HepG2 (cell line): Measurements from ENCODE around the gene CCL4L2. TPM values are rescaled to one million over a fixed set of nuclear protein-coding genes. Genes with fewer than 3 reads are reported as not detected.
"Not testable (repeated sequence)": the region's sequence is repeated elsewhere in the genome, so short reads cannot be mapped to it uniquely, and the experiment has no call there.

Experiments used
- ATAC-seq: fragments of 200-7000 bp; cut with Tn5 transposase; 3 replicates; pipeline ENCODE4 v1.9.1; 2020; ENCODE audit warnings: mild to moderate bottlenecking, moderate library complexity
- BruUV-seq: library from RNA; stranded (reverse); fragments of 400-500 nt; replicated peaks from 2 replicates; lab custom pipeline; 2021; lab: Mats Ljungman, UMichigan
- CTCF ChIA-PET: fragments of 300-600 bp; formaldehyde crosslinking; extraction: SDS; loops from one replicate; lab custom pipeline; 2021; ENCODE audit warnings: low total read pairs, inconsistent platforms, low intra/inter-chr PET ratio; lab: Yijun Ruan, JAX
- POLR2A ChIA-PET: fragments of 350-600 bp; sonication (Branson Sonifier 250); formaldehyde crosslinking; loops from one replicate; lab custom pipeline; 2020; ENCODE audit warnings: antibody characterized with exemption, inconsistent platforms; lab: Yijun Ruan, JAX
- DNase-seq: peaks from one replicate; pipeline ENCODE4 v3.0.0-alpha.2; 2015; ENCODE audit warnings: low spot score
- FAIRE-seq: peaks from 3 replicates; lab custom pipeline; 2011; peaks lifted over from hg19 to GRCh38; lab: Jason Lieb, UNC
- H2AFZ ChIP-seq: one replicate; pipeline ENCODE4 v1.6.1; 2011; ENCODE audit warnings: low read length, inconsistent platforms
- H3K27ac ChIP-seq: fragments of 300-600 bp; 3 replicates; pipeline ENCODE4 v1.8.0; 2011; ENCODE audit warnings: mixed run types, mild to moderate bottlenecking, mixed read lengths, low read length, inconsistent platforms; ENCODE audit not compliant: insufficient read depth; ENCODE audit errors: extremely low read length
- H3K27me3 ChIP-seq, 2 experiments: fragments of 200-600 bp in 1 of 2; 2 replicates in 1 of 2; 3 replicates in 1 of 2; pipeline versions ENCODE4 v1.6.0 to v1.8.0; 2011; ENCODE audit warnings: low read length in 2 of 2, mild to moderate bottlenecking in 2 of 2, moderate library complexity in 2 of 2, inconsistent platforms in 1 of 2; ENCODE audit not compliant: insufficient read depth in 2 of 2, control insufficient read depth in 1 of 2
- H3K36me3 ChIP-seq, 2 experiments: fragments of 200-600 bp in 1 of 2; replicated peaks in 1 of 2; 2 replicates in 1 of 2; 3 replicates in 1 of 2; pipeline versions ENCODE4 v1.5.1 to v1.8.0; 2011; ENCODE audit warnings: low read length in 2 of 2, inconsistent platforms in 1 of 2; ENCODE audit not compliant: insufficient read depth in 2 of 2, control insufficient read depth in 1 of 2
- H3K4me1 ChIP-seq: 2 replicates; pipeline ENCODE4 v1.5.1; 2012; ENCODE audit warnings: low read length, inconsistent platforms; ENCODE audit not compliant: insufficient read depth
- H3K4me2 ChIP-seq: 2 replicates; pipeline ENCODE4 v1.6.0; 2011; ENCODE audit warnings: low read depth, low read length, inconsistent platforms
- H3K4me3 ChIP-seq, 3 experiments: fragments of 200-600 bp in 1 of 3; sonication (generic), shearing (Covaris generic) in 1 of 3; replicated peaks in 1 of 3; 2 replicates each; pipeline ENCODE4 v1.5.1; 2011 to 2016; ENCODE audit warnings: low read length in 3 of 3, inconsistent platforms in 2 of 3, low read depth in 2 of 3, mild to moderate bottlenecking in 2 of 3, control low read depth in 1 of 3, mixed read lengths in 1 of 3; ENCODE audit not compliant: insufficient read depth in 1 of 3
- H3K79me2 ChIP-seq: one replicate; pipeline ENCODE4 v1.6.1; 2011; ENCODE audit warnings: low read length, inconsistent platforms; ENCODE audit not compliant: insufficient read depth
- H3K9ac ChIP-seq: 2 replicates; pipeline ENCODE4 v1.6.0; 2011; ENCODE audit warnings: mild to moderate bottlenecking, low read depth, low read length, inconsistent platforms; ENCODE audit not compliant: insufficient read depth
- H3K9me3 ChIP-seq: 2 replicates; pipeline ENCODE4 v1.5.1; 2012; ENCODE audit warnings: mild to moderate bottlenecking, low read length
- H4K20me1 ChIP-seq: 2 replicates; pipeline ENCODE4 v1.6.0; 2011; ENCODE audit warnings: inconsistent platforms, mild to moderate bottlenecking, low read length, moderate library complexity; ENCODE audit not compliant: insufficient read depth
- CTCF ChIP-seq: sonication (generic); formaldehyde crosslinking; IDR thresholded peaks from 2 replicates; pipeline ENCODE4 v1.5.0; 2020; ENCODE audit warnings: mild to moderate bottlenecking, missing genetic modification reagents, moderate library complexity
- STAG1 ChIP-seq: sonication (generic); formaldehyde crosslinking; IDR thresholded peaks from 2 replicates; pipeline ENCODE4 v1.4.0; 2020; ENCODE audit warnings: missing genetic modification reagents
- WGBS: methylation state at CpG from one replicate; pipeline ENCODE4 v1.1.6; 2017; ENCODE audit warnings: low lambda C conversion rate; 5-methylcytosine and 5-hydroxymethylcytosine counted together
- in situ Hi-C: cut with HindIII; loops from 2 replicates; pipeline ENCODE4 v1.10.0; 2017; ENCODE audit warnings: low pct_unique_long_range_greater_than_20kb; ENCODE audit not compliant: extremely low pct_ligation_motif_present
- intact Hi-C: fragments of 100-400 bp; cut with micrococcal nuclease; formaldehyde crosslinking; loops from one replicate; pipeline ENCODE4 v1.10.0; 2022; ENCODE audit not compliant: unreplicated experiment
- polyA plus RNA-seq, 8 experiments: library from polyadenylated mRNA; depleted of rRNA in 3 of 8; stranded (reverse) in 7 of 8; unstranded in 1 of 8; fragments of >200 nt; fragmentation: Illumina TruSeq in 4 of 8; extraction: Trizol in 4 of 8; gene quantifications; 2 replicates each; pipeline versions ENCODE4 v1.2.1 to v1.2.3, GENCODE V29; 2011 to 2016; ENCODE audit warnings: low read depth in 4 of 8, missing spikeins in 1 of 8, mixed read lengths in 1 of 8; ENCODE audit not compliant: insufficient read depth in 1 of 8
- small RNA-seq, 3 experiments: library from RNA; depleted of rRNA; stranded (forward); fragments of <200 nt; gene quantifications; one replicate each; pipeline ENCODE3, GENCODE V24; 2012; ENCODE audit warnings: low read depth in 2 of 3, low replicate concordance in 1 of 3; ENCODE audit not compliant: insufficient read length in 3 of 3, insufficient read depth in 2 of 3
- total RNA-seq, 5 experiments: library from RNA; depleted of rRNA; stranded (reverse); fragments of >200 nt; fragmentation: Illumina TruSeq; extraction: Trizol; gene quantifications; 2 replicates each; pipeline ENCODE4 v1.2.3, GENCODE V29; 2016; ENCODE audit warnings: low read depth in 1 of 5

CCL4L2 gene
- total and polyA plus RNA-seq, 2 of the 13 experiments (the other 11 are each of a cell fraction or from before 2014, with no cell fraction given) = not detected

GRCh38 chr17:36229644-36230043 is 18.8 kb downstream of the CCL4L2 start:
- H3K4me2 ChIP-seq, in situ Hi-C loops, H3K9me3 ChIP-seq, H3K9ac ChIP-seq, H3K4me3 ChIP-seq, H3K4me1 ChIP-seq, POLR2A ChIA-PET, H3K36me3 ChIP-seq, BruUV-seq, ATAC-seq, H3K27ac ChIP-seq, H2AFZ ChIP-seq, FAIRE-seq, DNase-seq, H4K20me1 ChIP-seq, intact Hi-C loops, H3K27me3 ChIP-seq, H3K79me2 ChIP-seq, CTCF ChIA-PET: not testable (repeated sequence)
- TF ChIP-seq STAG1 (CRISPR knock-in tag) (peak; percentile 52), CTCF (peak; percentile 51)
- WGBS = 26% methylated on average over 5 of the region's 5 CpGs

GRCh38 chr17:36242046-36242445 is 31.2 kb downstream of the CCL4L2 start:
- POLR2A ChIA-PET, H3K79me2 ChIP-seq, H4K20me1 ChIP-seq, H3K9ac ChIP-seq, ATAC-seq, in situ Hi-C loops, H2AFZ ChIP-seq, intact Hi-C loops, H3K4me3 ChIP-seq, FAIRE-seq, H3K27ac ChIP-seq, CTCF ChIA-PET, H3K4me1 ChIP-seq, H3K36me3 ChIP-seq, DNase-seq, H3K9me3 ChIP-seq, BruUV-seq, H3K4me2 ChIP-seq, H3K27me3 ChIP-seq: not testable (repeated sequence)
- 22% methylated on average over 4 of the region's 4 CpGs for WGBS

Small RNAs within 50 kb of the gene (small RNA-seq; reads per million reads assigned to genes)
- 0 reads per million in 3 experiments for gene AC243829.3
- gene AC243829.6 = 0 reads per million in 3 experiments

Other genes starting within 250 kb of the CCL4L2 start
- gene CCL16, start 229.6 kb upstream of the CCL4L2 start, total RNA-seq (2016; rRNA removed; fragmentation: Illumina TruSeq; extraction: Trizol) = 0.51 and 2.0 TPM in 2 replicates
- 14.7 and 17.7 TPM in 2 replicates for gene CCL16, start 229.6 kb upstream of the CCL4L2 start, polyA plus RNA-seq (2011; rRNA removed)
- 1.1 and 1.3 TPM in 2 replicates for gene CCL14, start 224.3 kb upstream of the CCL4L2 start, total RNA-seq (2016; rRNA removed; fragmentation: Illumina TruSeq; extraction: Trizol)
- 0.86 and 1.7 TPM in 2 replicates for gene CCL14, start 224.3 kb upstream of the CCL4L2 start, polyA plus RNA-seq (2011; rRNA removed)
- gene CCL15, start 209.5 kb upstream of the CCL4L2 start, total RNA-seq (2016; rRNA removed; fragmentation: Illumina TruSeq; extraction: Trizol) = 23.2 and 29.2 TPM in 2 replicates
- gene CCL15, start 209.5 kb upstream of the CCL4L2 start, polyA plus RNA-seq (2011; rRNA removed) = 37.4 and 45.9 TPM in 2 replicates
- gene CCL23, start 193.1 kb upstream of the CCL4L2 start, total RNA-seq (2016; rRNA removed; fragmentation: Illumina TruSeq; extraction: Trizol) = not detected in 2 replicates
- gene CCL23, start 193.1 kb upstream of the CCL4L2 start, polyA plus RNA-seq (2011; rRNA removed) = not detected in 2 replicates
- gene CCL18, start 146.8 kb upstream of the CCL4L2 start, total RNA-seq (2016; rRNA removed; fragmentation: Illumina TruSeq; extraction: Trizol) = not detected in 2 replicates
- gene CCL18, start 146.8 kb upstream of the CCL4L2 start, polyA plus RNA-seq (2011; rRNA removed) = not detected in 2 replicates
- not detected in 2 replicates for gene CCL3, start 120.9 kb upstream of the CCL4L2 start, total RNA-seq (2016; rRNA removed; fragmentation: Illumina TruSeq; extraction: Trizol)
- gene CCL3, start 120.9 kb upstream of the CCL4L2 start, polyA plus RNA-seq (2011; rRNA removed) = not detected in 2 replicates
- gene CCL4, start 107.2 kb upstream of the CCL4L2 start, total RNA-seq (2016; rRNA removed; fragmentation: Illumina TruSeq; extraction: Trizol) = not detected in 2 replicates
- gene CCL4, start 107.2 kb upstream of the CCL4L2 start, polyA plus RNA-seq (2011; rRNA removed) = not detected in 2 replicates
- gene TBC1D3B, start 34.4 kb upstream of the CCL4L2 start, total RNA-seq (2016; rRNA removed; fragmentation: Illumina TruSeq; extraction: Trizol) = 1.8 TPM in 1 of 2 replicates, not detected in the other
- gene TBC1D3B, start 34.4 kb upstream of the CCL4L2 start, polyA plus RNA-seq (2011; rRNA removed) = 1.1 and 2.1 TPM in 2 replicates
- gene CCL3L1, start 14.3 kb upstream of the CCL4L2 start, total RNA-seq (2016; rRNA removed; fragmentation: Illumina TruSeq; extraction: Trizol) = not detected in 2 replicates
- gene CCL3L1, start 14.3 kb upstream of the CCL4L2 start, polyA plus RNA-seq (2011; rRNA removed) = not detected in 2 replicates
- gene TBC1D3I, start 53.5 kb downstream of the CCL4L2 start, total RNA-seq (2016; rRNA removed; fragmentation: Illumina TruSeq; extraction: Trizol) = 0.15 TPM in 1 of 2 replicates, not detected in the other
- gene TBC1D3I, start 53.5 kb downstream of the CCL4L2 start, polyA plus RNA-seq (2011; rRNA removed) = 0.30 and 0.53 TPM in 2 replicates
- not detected in 2 replicates for gene TBC1D3G, start 112.8 kb downstream of the CCL4L2 start, total RNA-seq (2016; rRNA removed; fragmentation: Illumina TruSeq; extraction: Trizol)
- gene TBC1D3G, start 112.8 kb downstream of the CCL4L2 start, polyA plus RNA-seq (2011; rRNA removed) = not detected in 2 replicates
- gene TBC1D3H, start 177.4 kb downstream of the CCL4L2 start, total RNA-seq (2016; rRNA removed; fragmentation: Illumina TruSeq; extraction: Trizol) = 0.09 TPM in 1 of 2 replicates, not detected in the other
- not detected in 2 replicates for gene TBC1D3H, start 177.4 kb downstream of the CCL4L2 start, polyA plus RNA-seq (2011; rRNA removed)